Activated CD4-positive, CD25-positive, alpha-beta regulatory T cell treated with anti-CD3 and anti-CD28 coated beads, Interleukin-2, amount 50 U/mL, for 24 hours (primary cell): Measurements from ENCODE around the gene GRK3.

Source experiments
- ATAC-seq, 2 donors: fragments of 150-1000 bp; cut with Tn5 transposase; one replicate each; pipeline ENCODE4 v1.10.0; 2021; ENCODE audit warnings: mild to moderate bottlenecking in 1 of 2, moderate library complexity in 1 of 2

GRK3 gene

DNA sequence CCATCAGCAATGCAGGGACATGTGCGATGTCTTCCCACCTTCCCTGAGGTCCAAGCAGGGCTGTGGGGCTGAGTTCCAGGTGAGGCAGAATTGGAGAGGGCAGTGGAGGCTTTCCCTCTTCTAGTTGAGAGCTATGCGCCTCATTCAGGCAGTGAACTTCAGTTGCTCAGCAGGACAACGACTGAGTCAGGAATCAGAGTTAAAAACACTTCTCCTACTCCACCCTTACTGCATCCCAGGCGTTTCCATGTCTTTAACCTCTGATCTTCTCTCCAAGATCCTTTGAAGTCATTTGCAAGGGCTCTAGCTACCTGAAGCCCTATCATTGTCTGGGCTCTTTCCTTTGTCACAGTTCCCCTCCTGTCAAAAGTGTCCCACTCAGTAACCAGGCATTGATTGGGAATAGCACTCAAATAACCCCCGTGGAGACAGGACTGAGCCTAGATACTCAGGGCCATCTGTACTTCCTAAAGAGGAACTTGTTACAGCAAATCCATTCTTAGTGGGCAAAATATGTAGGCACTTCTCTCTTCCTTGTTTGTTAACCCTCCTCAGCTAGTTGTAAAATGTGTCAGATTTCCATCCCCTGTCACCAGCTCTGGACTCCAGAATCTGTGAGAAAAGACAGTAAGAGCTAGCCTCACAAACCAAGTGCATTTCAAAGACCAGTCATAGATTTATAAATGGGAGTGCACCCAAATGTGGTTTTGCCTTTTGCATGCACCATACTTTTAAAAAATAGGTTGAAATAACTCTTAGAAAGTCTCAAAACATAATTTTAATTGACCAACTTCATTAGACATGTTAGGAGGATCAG lies 105.0 kb downstream of the GRK3 start:
- ATAC-seq = no peak

DNA sequence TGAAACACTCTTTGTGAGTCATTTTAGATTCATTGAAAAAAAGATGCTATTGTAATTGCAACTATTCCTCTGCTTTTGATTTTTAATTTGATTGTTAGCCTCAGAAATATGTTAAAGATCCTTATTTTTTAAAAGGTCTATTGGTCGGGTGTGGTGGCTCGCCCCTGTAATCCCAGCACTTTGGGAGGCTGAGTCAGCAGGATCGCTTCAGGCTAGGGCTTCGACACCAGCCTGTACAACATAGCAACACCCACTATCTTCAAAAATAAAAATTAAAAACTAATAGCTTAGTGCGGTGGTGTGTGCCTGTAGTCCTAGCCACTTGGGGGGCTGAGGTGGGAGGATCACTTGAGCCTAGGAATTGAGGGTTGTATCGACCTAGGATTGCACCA lies 105.6 kb downstream of the GRK3 start:
- no peak for ATAC-seq

DNA sequence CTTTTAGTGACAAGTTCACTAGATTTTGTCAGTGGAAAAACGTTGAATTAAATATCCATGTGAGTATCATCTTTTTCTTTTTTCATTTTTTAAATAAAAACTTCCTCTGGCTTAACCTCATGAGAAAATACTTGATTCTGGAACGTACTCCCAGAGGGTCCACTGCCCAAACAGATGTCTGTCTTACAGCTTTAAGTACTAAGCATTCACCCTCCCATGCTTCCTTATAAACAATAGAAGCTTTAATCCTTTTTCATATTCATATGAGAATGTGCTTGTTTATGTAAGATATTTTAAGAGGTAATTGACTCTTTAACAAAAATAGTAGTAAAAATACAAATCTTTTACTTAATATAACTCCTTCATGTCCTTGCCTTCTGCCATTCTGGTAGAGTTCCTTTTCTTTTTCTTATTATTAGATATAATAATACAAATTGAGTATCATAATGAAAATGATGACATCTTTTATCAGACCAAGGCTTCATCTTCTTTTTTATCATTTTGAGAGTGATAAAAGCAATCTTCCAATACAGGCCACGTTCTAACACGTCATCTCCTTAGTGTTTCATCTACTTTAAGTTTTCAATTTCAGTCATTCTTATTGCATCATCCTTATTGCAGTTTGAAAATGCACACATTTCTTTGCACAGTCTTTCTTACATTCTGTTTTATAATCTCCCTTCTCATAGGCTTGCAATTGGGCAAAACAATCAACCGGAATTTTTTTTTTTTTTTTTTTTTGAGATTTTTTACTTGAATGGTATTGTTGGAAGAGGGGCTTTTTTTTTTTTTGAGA lies 108.0 kb downstream of the GRK3 start:
- peak; percentile 70 to 91 for ATAC-seq

DNA sequence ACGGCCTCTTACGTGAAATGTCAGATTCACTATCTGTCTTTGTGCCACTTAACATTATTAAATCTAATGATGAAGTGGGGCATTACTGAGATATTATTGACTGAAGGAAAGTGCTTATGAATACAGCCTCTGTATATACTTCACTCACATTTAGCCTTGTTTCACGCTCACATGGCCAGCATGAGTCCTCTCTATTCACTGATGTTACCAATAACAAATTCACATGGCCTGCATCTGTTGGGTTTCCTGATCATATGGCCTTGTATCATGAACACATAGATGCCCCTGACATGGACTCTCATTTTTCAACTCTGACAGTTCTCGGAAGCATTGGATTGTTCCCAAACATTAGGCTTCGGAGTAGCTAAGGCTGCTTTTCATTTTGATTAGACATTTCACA lies 109.2 kb downstream of the GRK3 start:
- no peak for ATAC-seq

DNA sequence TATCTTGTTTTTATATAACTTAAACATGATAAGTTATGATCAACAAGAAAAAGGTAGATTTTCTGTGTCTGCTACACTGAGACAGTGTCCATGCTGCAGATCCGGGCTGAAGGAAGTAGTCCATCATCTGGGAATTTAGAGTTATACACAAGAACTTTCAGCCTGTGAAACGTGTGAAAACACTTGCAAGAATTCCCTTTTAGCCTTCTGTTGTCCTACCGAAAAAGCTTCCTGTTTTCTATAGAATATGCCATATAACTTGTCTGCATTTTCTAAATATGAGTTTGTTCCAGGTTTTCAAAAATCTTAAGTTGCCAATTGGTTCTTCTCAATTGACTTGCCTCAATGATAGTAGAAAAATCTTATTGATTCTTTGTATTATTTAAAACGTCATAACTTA lies 113.2 kb downstream of the GRK3 start:
- ATAC-seq = no peak

DNA sequence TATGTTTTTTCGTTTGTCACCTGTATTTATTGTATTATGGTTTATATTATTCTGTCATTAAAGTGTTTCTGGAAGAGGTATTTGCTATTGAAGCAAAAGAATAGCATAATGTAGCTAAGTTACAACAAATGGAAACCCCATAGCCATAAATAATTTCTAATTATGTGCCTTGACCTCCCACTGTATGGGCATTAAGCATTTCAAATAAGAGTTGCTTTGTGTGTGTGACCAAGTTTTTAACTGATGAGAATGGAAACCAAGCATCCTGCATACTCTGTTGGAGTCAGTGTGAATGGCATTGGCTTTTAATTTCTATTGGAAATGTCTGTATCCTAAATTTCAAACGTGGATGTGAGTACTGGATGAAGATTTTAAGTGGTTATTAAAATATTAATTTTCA lies 115.6 kb downstream of the GRK3 start:
- no peak for ATAC-seq

DNA sequence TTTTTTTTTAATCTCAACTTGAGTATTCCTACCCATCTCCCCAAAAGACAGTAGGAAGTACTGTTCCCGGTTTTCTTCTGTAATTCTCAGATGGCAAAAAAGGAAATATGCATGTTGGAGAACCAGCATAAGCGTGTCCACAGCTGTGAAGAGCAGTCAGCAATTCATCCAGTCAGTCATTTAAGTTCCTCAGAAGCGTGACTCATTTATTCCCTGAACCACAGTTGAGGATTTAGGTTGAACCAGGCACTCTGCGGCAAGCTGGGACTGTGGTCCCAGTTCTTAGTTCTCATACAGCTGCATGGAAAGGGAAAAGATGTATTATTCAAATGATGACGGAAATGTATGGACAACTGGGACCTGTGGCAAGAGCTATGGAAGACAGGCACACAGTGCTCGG lies 116.5 kb downstream of the GRK3 start:
- no peak for ATAC-seq

DNA sequence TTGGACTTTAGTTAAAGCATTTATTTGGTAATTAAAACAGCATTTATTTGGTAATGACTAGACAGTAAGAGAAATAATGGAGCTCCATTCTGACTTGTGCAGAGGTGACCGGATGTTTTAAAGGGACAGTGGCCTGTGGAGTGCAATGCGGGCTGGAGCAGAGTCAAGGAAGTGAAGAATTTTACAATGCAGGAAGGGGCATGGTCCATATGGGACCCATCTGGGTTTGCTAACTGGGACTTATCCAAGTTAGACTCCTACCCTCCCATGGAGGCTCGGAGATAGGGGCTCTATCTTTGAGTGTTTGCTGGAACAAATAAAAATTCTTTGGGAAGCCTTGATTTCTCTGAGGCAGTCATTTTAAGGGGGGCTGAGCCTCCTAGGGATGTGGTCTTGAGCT lies 117.6 kb downstream of the GRK3 start:
- ATAC-seq = no peak

DNA sequence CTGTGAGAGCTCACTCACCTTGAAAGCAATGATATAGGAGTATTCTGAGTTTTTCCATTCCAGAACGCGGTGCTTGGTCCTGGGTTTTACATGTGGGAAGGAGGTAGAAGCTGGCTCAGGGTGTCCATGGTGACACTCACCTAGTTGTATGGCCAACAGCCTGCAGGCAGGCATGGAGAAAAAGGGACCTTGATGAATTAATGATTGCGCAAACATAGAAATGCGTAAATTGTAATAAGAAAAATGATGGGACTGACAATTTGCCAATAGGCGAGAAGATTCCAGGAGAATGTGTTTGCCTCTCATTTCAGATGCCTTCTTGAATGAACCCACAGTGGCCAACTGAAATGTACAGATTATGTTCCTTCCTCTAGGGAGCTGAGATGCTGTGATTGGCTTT lies 124.2 kb downstream of the GRK3 start:
- no peak for ATAC-seq

DNA sequence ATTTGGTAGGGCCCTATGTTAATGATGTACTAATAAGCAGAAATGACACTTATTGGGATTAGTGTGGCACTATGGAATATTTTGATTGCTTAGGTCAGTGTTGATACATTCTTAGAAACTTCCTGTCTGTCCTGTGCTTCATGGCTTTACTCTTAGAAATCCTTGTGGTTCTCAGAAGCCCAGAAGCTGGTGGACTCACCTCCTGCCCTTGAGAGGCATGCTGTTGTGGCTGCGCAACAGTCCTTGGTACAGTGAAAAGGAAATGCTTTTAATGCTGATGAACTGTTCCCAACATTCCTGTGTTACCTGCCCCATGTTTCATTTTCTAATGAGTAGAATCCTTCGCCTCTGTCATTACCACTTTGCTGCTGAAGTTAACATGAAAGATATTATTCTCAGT lies 125.2 kb downstream of the GRK3 start:
- ATAC-seq = no peak

DNA sequence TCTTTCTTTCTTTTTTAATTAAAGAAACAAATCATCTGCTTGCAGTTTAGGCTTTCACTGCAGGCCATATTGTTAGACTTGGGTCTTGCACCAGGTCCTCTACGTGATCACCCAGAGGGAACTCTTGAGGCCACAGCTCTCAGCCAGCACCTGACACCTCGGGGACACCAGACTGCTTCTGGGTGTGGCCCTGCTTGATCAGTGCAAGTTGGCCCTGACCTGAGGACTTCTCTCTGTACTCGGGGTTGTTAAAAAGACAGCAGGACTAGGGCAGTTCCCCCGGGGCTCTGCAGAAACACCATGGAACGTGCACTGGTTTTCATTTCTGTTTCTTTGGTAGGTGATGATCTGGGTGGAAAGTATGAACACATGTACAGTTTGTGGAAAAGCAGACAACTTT lies 126.3 kb downstream of the GRK3 start:
- no peak for ATAC-seq

DNA sequence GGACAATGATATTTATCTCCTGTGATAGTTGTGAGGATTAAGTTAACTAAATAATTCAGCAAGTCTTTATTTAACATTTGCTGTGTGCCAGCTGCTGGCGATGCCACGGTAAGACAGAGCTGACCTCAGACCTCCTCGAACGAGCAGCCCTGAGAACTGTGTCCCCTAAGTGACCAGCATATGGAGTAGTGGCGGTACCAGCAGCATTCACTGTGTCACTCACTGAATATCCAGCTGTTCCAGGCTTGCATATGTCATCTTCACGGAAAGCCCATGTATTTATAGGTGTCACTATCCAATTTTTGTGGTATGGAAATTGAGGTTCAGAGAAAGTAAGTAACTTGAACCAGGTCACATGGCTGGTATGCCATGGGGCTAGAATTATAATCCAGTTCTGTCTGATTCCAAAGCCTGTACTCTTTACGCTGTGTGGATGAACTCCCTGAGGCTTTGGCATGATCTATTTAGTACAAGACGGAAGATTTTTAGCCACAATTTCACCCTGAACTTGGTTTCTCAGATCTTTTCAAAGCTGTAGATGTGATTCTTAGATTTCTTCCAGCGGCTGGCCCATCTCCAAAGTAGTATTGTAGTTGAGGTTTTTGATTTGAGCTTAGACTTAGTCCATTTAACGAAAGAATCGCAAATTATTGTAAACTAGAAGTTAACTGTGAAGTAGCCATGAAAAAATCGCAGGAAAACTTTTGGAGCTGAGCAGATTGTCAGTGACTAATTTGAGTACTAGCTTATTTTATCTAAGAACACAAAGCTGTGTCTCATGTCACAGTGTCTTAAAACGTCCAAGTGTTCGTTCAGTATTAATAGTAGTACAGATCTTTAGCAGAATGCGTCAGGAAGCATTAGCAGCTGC lies 128.2 kb downstream of the GRK3 start:
- ATAC-seq = no peak

DNA sequence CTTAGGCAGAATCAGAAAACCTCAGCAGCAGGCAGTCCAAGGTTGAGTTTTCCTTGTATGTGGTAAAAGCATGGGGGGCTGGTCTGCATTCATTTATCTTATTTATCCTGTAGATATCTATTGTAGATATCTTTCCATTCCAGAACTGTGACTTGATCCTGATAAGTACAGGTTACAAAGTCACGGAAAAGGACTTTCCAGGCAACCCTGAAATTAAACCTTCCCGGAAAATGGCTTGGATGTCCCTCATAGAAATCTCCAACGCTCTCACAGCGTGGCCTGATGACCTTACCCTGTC lies 128.7 kb downstream of the GRK3 start:
- no peak for ATAC-seq

DNA sequence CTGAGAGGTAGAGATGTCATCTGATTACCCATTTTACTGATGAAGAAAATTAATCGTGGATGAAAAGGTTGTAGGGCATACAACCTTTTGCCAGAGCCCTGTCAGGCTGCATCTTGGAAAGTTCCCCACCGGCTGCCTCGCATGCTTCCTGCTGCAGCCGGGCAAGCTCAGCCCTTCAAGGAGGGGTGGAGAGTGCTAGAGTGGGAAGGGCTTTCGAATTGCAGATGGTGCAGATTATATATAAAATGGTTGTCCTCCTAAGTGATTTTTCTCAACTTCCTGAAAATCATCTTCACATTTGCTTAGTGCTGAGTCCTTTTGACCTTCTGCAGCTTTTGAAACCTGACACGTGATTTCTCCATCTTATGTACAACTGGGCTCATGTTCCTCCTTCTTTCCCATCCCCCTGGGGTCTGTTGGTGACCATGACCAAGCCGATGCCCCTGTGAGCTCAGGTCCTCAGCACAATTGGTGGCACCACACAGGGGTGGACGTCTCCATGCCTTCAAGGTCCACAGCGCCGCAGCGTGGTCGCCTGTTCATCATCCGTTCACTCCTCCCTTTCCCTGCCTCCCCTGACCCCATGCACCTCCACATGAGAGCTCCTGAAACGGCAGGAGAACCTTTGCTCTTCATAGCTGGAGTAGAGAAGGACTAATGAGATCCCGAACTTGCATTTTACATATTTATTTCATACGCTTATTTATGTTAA lies 129.9 kb downstream of the GRK3 start:
- no peak for ATAC-seq

DNA sequence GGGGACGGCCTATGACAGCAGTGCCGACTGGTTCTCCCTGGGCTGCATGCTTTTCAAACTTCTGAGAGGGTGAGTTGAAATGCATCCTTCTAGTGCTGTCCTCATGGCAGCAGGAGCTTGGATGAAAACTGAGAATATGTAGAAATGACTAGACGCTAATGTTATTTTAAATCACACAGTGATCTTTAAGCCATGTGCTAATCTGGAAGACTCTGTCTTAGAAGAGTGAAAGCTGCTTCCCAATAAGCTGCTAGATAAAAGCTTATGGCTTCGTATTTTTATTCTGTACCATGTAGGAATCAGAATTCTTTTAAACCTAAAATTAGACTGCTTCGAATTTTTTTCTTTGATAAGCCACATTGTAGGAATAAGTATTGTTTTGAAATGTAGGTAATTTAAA lies 130.7 kb downstream of the GRK3 start:
- ATAC-seq = no peak

DNA sequence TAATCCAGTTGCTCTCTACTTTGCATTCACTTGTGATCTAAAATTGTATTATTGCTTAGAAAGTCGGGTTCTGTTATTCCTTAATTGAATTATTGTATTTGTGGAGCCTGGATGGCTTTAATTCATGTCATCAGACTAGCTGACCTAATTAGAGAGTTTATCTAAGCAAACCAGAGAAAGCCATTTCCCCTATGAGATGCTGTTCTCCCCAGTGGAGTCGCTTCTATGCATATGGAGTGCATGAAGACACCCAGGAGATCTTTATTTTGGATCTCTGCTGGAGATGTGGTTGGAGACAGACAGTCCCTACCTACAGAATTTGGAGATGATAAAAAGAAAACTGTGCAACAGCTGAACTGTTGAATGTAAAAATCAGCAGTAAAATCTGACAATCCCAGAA lies 132.3 kb downstream of the GRK3 start:
- no peak for ATAC-seq

DNA sequence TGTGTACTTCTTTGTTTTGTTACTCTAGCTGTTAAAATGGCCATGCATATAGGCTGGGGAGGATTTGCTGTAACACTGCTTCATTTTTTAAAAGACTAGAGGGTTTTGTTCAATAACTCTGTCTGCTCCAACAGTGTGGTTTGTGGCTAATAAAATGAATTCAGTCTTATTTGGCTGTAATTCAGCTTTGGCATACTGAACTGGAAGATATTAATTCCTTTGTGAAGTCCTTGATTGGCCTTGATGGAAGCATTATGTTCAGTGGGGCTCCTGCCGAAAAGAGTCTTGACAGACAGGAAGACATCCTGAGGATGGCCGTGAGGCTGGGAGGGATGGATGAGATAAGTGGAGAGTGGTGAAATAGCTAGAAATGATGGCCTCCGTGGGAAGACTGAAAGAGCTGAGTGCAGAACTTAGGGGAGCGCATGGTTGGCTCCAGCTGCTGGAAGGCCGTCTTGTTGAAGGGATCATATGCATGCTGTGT lies 132.7 kb downstream of the GRK3 start:
- no peak for ATAC-seq

DNA sequence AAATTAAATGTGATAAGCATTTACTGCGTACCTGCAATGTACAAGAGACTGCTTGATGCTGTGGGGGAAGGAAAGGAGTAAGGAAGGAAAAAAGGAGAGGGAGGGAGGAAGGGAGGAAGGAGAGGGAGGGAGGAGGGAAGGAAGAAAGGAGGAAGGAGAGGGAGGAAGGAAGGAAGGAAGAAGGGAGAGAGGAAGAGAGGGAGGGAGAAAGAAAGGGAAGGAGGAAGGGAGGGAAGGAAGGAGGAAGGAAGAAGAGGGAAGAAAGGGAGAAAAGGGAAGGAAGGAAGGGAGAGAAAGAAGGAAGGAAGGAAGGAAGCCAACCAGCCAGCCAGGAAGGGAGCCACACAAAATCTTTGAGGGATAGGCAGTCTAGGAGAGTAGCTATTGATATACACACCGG lies 133.5 kb downstream of the GRK3 start:
- no peak for ATAC-seq

DNA sequence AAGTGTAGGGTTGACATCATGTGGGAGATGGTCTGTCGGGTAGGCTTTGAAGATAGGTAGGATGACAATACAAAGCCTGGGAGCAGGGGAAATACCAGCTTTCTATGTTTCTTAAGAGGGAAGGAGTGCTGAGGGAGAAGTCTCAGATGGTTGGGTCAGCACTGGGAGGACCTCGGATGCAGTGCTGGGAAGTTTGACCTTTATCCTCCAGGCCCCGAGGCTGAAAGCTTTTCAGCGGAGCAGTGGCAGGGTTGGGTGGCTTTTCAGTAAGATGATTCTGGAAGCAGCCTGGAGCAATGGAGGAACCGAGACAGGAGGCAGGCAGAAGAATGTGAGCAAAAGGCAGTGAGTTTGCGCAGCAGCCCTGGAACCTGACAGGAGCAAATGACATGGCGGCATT lies 134.0 kb downstream of the GRK3 start:
- ATAC-seq = no peak

DNA sequence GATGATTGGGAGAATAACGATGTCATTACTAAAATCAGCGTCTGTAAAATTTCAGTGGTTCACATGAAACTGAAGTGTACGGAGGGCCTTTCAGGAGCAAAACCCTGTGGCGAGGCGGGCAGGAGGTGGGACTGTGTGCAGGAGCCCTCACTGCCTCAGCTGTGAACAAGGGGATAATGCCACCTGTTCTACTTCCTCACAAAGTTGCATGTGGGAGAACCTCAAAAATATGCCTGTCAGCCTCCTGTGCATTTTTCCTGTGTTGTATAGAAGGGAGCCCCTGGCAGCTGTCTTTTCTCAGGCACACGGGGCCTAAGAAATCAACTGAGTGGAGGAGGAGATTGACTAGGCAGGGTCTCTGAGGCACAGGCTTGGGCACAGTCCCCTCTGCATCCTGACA lies 134.5 kb downstream of the GRK3 start:
- no peak for ATAC-seq

DNA sequence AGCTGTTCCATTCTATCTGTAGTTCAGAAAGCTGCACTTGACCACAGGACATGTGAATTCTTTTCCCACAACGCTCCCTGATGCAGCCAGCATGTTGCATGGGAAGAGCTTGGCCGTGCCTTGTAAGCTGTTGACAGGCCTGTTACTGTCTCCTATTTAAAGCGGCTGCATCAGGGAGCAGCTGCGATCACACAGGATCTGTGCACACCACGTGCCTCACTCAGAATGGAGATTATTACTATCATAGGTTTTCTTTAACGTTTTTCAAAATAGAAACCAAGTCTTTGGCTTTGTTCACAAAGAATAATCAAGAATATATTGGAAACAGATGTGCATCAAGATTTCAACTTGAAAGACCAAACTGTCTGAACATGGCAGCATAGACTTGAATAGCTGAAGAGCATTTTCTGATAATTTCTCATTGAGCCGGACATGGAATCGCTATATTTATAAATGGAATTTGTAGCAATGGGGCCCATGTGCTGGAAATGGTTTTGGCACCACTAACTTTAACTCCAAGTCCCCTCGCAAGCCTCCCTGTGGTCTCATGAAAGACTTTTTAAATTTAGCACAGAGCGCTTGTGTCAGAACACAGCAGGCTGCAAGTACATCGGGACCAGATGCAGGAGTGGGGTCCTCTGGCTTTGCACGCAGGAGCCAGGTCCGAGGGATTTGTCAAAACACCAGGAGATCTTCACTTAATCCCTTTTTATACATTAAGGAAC lies 136.7 kb downstream of the GRK3 start:
- no peak for ATAC-seq

DNA sequence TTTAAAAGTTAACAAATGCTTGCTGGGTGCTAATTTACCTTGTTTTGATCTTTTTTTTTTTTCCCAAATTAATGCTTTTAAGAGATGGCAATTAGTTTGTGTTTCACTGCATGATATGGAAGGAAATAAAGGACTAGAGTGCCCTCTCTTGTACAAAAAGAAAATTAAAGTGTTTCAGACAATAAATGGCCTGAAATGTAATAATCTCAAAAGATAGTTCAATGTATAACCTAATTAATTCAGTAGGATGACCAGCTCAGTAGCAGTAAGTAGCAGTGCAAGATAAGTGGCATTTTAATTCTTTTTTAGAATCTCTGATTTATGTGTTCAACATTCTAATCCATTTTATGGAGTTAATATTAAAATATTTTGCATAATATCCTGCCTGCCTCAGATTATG lies 137.6 kb downstream of the GRK3 start:
- ATAC-seq = no peak
